ENCODE measurements around the gene KRTAP6-2.

Gene KRTAP6-2

GRCh38 chr21:30598802-30599201, at the start of gene KRTAP6-2:
KRTAP6-2 (minus strand) TSS chr21:30598902; CDS start chr21:30598874, 28 bp downstream.
- no peak for DNase-seq

- no peak for DNase-seq
Observed at GRCh38 chr21:30646904-30647414, 48.3 kb upstream of the KRTAP6-2 start.

- no peak for DNase-seq
Observed at GRCh38 chr21:30642564-30642963, 43.9 kb upstream of the KRTAP6-2 start, which contains the start of gene KRTAP20-3. KRTAP20-3 (plus strand) TSS chr21:30642864.

- DNase-seq: no peak
Observed at GRCh38 chr21:30638686-30639085, 40.0 kb upstream of the KRTAP6-2 start.

- no peak for DNase-seq
Observed at GRCh38 chr21:30634906-30635305, 36.2 kb upstream of the KRTAP6-2 start, which contains the start of gene KRTAP20-2. KRTAP20-2 (plus strand) TSS chr21:30635206; CDS start chr21:30635264, 58 bp downstream.

- no peak for DNase-seq
Observed at GRCh38 chr21:30629200-30629599, 30.5 kb upstream of the KRTAP6-2 start.

GRCh38 chr21:30628109-30628508, 29.4 kb upstream of the KRTAP6-2 start:
- DNase-seq: no peak

- DNase-seq: no peak
Observed at GRCh38 chr21:30625449-30626165, 26.9 kb upstream of the KRTAP6-2 start.

GRCh38 chr21:30623362-30623761, 24.7 kb upstream of the KRTAP6-2 start:
- no peak for DNase-seq

- DNase-seq: no peak
Observed at GRCh38 chr21:30620522-30620921, 21.8 kb upstream of the KRTAP6-2 start, which contains the start of gene KRTAP20-4. KRTAP20-4 (plus strand) TSS chr21:30620627.

- DNase-seq: no peak
Observed at GRCh38 chr21:30620080-30620479, 21.4 kb upstream of the KRTAP6-2 start.

- no peak for DNase-seq
Observed at GRCh38 chr21:30616125-30616524, 17.4 kb upstream of the KRTAP6-2 start, which contains the start of gene KRTAP20-1. KRTAP20-1 (plus strand) TSS chr21:30616425; CDS start chr21:30616455, 30 bp downstream.

GRCh38 chr21:30615199-30615598, 16.5 kb upstream of the KRTAP6-2 start:
- no peak for DNase-seq

- DNase-seq: no peak
Observed at GRCh38 chr21:30613836-30614235, 15.1 kb upstream of the KRTAP6-2 start, which contains the start of gene KRTAP6-1. KRTAP6-1 (minus strand) TSS chr21:30613930; CDS start chr21:30613904, 26 bp downstream.

GRCh38 chr21:30612132-30612531, 13.4 kb upstream of the KRTAP6-2 start:
- no peak for DNase-seq

GRCh38 chr21:30605968-30606367, 7.3 kb upstream of the KRTAP6-2 start:
- DNase-seq: no peak

GRCh38 chr21:30600787-30601186, 2.1 kb upstream of the KRTAP6-2 start, which contains the start of gene KRTAP22-1:
KRTAP22-1 (plus strand) TSS chr21:30601087.
- no peak for DNase-seq

- DNase-seq: no peak
Observed at GRCh38 chr21:30592140-30592539, 6.6 kb downstream of the KRTAP6-2 start, which contains the start of gene KRTAP6-3. KRTAP6-3 (plus strand) TSS chr21:30592440; CDS start chr21:30592446, 6 bp downstream.

GRCh38 chr21:30590297-30590696, 8.4 kb downstream of the KRTAP6-2 start, which contains the start of gene KRTAP22-2:
KRTAP22-2 (minus strand) TSS chr21:30590397.
- DNase-seq: no peak

GRCh38 chr21:30582870-30583269, 15.8 kb downstream of the KRTAP6-2 start:
- DNase-seq: no peak

GRCh38 chr21:30580132-30580531, 18.6 kb downstream of the KRTAP6-2 start:
- DNase-seq: no peak

- no peak for DNase-seq
Observed at GRCh38 chr21:30579346-30579745, 19.4 kb downstream of the KRTAP6-2 start.

GRCh38 chr21:30577766-30578165, 20.9 kb downstream of the KRTAP6-2 start:
- DNase-seq: no peak

- no peak for DNase-seq
Observed at GRCh38 chr21:30567617-30568016, 31.1 kb downstream of the KRTAP6-2 start.

Data from activated T-cell treated with anti-CD3 and anti-CD28 coated beads for 4 hours (primary cell).